Measurements from ENCODE around the gene DLGAP1.

The DLGAP1 gene

GRCh38 chr18:3827236-3827845 lies 627.8 kb downstream of the DLGAP1 start:
- TF ChIP-seq CTCF (IDR thresholded peaks at IDR 0.05; ENCODE audit: insufficient read depth, low read length) (no peak), POLR2AphosphoS5 (IDR thresholded peaks at IDR 0.05; ENCODE audit: low read depth) (no peak), GABPA (IDR thresholded peaks at IDR 0.05; ENCODE audit: low read depth) (no peak), REST (IDR thresholded peaks at IDR 0.05; ENCODE audit: insufficient replicate concordance, low read depth) (no peak), SPI1 (IDR thresholded peaks at IDR 0.05; ENCODE audit: borderline replicate concordance, low read depth) (no peak)
- H3K27me3 ChIP-seq (ENCODE audit: insufficient read depth, poor library complexity, severe bottlenecking), result peaks cover 3% of the 10 kb centered on the region
- no peak for DNase-seq (ENCODE audit: low read depth in 1 of 2, low spot score in 1 of 2)
- no peak overlapping the region for H3K27ac ChIP-seq (replicated peaks)
- H3K4me3 ChIP-seq (replicated peaks; ENCODE audit: insufficient read depth, low read length), result no peak overlapping the region

GRCh38 chr18:3826021-3826420 lies 629.1 kb downstream of the DLGAP1 start:
- DNase-seq (ENCODE audit: low read depth in 1 of 2, low spot score in 1 of 2), result no peak
- no peak for TF ChIP-seq CTCF (IDR thresholded peaks at IDR 0.05; ENCODE audit: insufficient read depth, low read length)
- TF ChIP-seq REST (IDR thresholded peaks at IDR 0.05; ENCODE audit: insufficient replicate concordance, low read depth), result no peak
- TF ChIP-seq GABPA (IDR thresholded peaks at IDR 0.05; ENCODE audit: low read depth), result no peak
- no peak for TF ChIP-seq POLR2AphosphoS5 (IDR thresholded peaks at IDR 0.05; ENCODE audit: low read depth)
- TF ChIP-seq SPI1 (IDR thresholded peaks at IDR 0.05; ENCODE audit: borderline replicate concordance, low read depth), result no peak
- no peak overlapping the region for H3K27ac ChIP-seq (replicated peaks)
- H3K4me3 ChIP-seq (replicated peaks; ENCODE audit: insufficient read depth, low read length), result no peak overlapping the region
- peaks cover 3% of the 10 kb centered on the region for H3K27me3 ChIP-seq (ENCODE audit: insufficient read depth, poor library complexity, severe bottlenecking)

GRCh38 chr18:3824101-3824500 lies 631.0 kb downstream of the DLGAP1 start:
- TF ChIP-seq CTCF (IDR thresholded peaks at IDR 0.05; ENCODE audit: insufficient read depth, low read length), result no peak
- TF ChIP-seq GABPA (IDR thresholded peaks at IDR 0.05; ENCODE audit: low read depth), result no peak
- no peak for TF ChIP-seq SPI1 (IDR thresholded peaks at IDR 0.05; ENCODE audit: borderline replicate concordance, low read depth)
- no peak for TF ChIP-seq REST (IDR thresholded peaks at IDR 0.05; ENCODE audit: insufficient replicate concordance, low read depth)
- TF ChIP-seq POLR2AphosphoS5 (IDR thresholded peaks at IDR 0.05; ENCODE audit: low read depth), result no peak
- no peak overlapping the region for H3K27ac ChIP-seq (replicated peaks)
- no peak overlapping the region for H3K4me3 ChIP-seq (replicated peaks; ENCODE audit: insufficient read depth, low read length)
- H3K27me3 ChIP-seq (ENCODE audit: insufficient read depth, poor library complexity, severe bottlenecking), result peaks cover 3% of the 10 kb centered on the region
- DNase-seq (ENCODE audit: low read depth in 1 of 2, low spot score in 1 of 2), result no peak

Measured in HL-60 (cell line).